A549 (cell line): ENCODE data around the gene TOX2. TPM values are rescaled to one million over a fixed set of nuclear protein-coding genes. Genes with fewer than 3 reads are reported as not detected.
A peak's percentile ranks its signal among the peaks of the same experiment; 100 is the strongest.

ENCODE experiments used
- ATAC-seq, 2 experiments: fragments of 200-7000 bp in 1 of 2; fragments of >200 bp in 1 of 2; cut with Nextera tagmentation in 1 of 2; cut with Tn5 transposase in 1 of 2; 3 replicates each; pipeline versions ENCODE4 v1.8.0 to v1.9.1; 2018 to 2020; ENCODE audit warnings: mild to moderate bottlenecking in 1 of 2, moderate library complexity in 1 of 2
- CTCF ChIA-PET: fragments of 300-600 bp; sonication (Branson Sonifier 250); formaldehyde crosslinking; extraction: SDS; loops from one replicate; lab custom pipeline; 2021; ENCODE audit warnings: antibody characterized with exemption, inconsistent platforms; lab: Yijun Ruan, JAX
- POLR2A ChIA-PET: fragments of 350-600 bp; formaldehyde crosslinking; extraction: SDS; loops from one replicate; lab custom pipeline; 2021; ENCODE audit warnings: antibody characterized with exemption, inconsistent platforms; lab: Yijun Ruan, JAX
- DNase-seq, 2 experiments: peaks; one replicate each; pipeline versions ENCODE4 v3.0.0 to v3.0.0-alpha.2; 2011 to 2016; ENCODE audit warnings: low read depth in 1 of 2, low spot score in 1 of 2
- FAIRE-seq: peaks from 2 replicates; lab custom pipeline; 2011; peaks lifted over from hg19 to GRCh38; lab: Jason Lieb, UNC
- H3K27ac ChIP-seq, 2 experiments: fragments of >200 bp; sonication (Bioruptor Twin); formaldehyde crosslinking; 3 replicates each; pipeline ENCODE4 v1.5.1; 2016 to 2017
- H3K4me1 ChIP-seq: fragments of >200 bp; sonication (Bioruptor Twin); formaldehyde crosslinking; 3 replicates; pipeline ENCODE4 v1.6.1; 2016
- H3K4me2 ChIP-seq: fragments of >200 bp; sonication (Bioruptor Twin); formaldehyde crosslinking; 3 replicates; pipeline ENCODE4 v1.6.1; 2016
- H3K4me3 ChIP-seq: fragments of >200 bp; sonication (Bioruptor Twin); formaldehyde crosslinking; 3 replicates; pipeline ENCODE4 v1.5.1; 2016
- H3K9me3 ChIP-seq: fragments of >200 bp; sonication (Bioruptor Twin); formaldehyde crosslinking; 3 replicates; pipeline ENCODE4 v1.6.1; 2016
- BHLHE40 ChIP-seq: IDR thresholded peaks from 2 replicates; pipeline ENCODE4 v1.6.1; 2012; ENCODE audit warnings: low read depth, low read length, inconsistent platforms
- CHD2 ChIP-seq: fragments of 150-350 bp; IDR thresholded peaks from 2 replicates; pipeline ENCODE4 v1.6.1; 2014; ENCODE audit warnings: low read length; ENCODE audit not compliant: partially characterized antibody
- CTCF ChIP-seq: fragments of >200 bp; sonication (Bioruptor Twin); formaldehyde crosslinking; IDR thresholded peaks from 3 replicates; pipeline ENCODE4 v1.5.1; 2016
- E2F6 ChIP-seq: IDR thresholded peaks from 2 replicates; pipeline ENCODE4 v1.6.1; 2012; ENCODE audit warnings: low read depth, borderline replicate concordance
- EHF ChIP-seq: fragments of 250-450 bp; sonication (Bioruptor Pico); IDR thresholded peaks from 2 replicates; pipeline ENCODE4 v1.5.0; 2020; ENCODE audit warnings: mild to moderate bottlenecking
- ELK1 ChIP-seq: fragments of 150-350 bp; IDR thresholded peaks from 2 replicates; pipeline ENCODE4 v1.6.1; 2014; ENCODE audit warnings: low read depth, mild to moderate bottlenecking, low read length
- FOSB ChIP-seq: fragments of 250-450 bp; sonication (Bioruptor Pico); IDR thresholded peaks from 2 replicates; pipeline ENCODE4 v1.5.0; 2020; ENCODE audit warnings: mild to moderate bottlenecking, moderate library complexity
- FOSL2 ChIP-seq, 2 experiments: fragments of 450-650 bp in 1 of 2; fragments of >200 bp in 1 of 2; sonication (Bioruptor Twin) in 1 of 2; formaldehyde crosslinking; IDR thresholded peaks; 2 replicates each; pipeline versions ENCODE4 v1.5.0 to v1.6.1; 2016 to 2020; ENCODE audit warnings: mild to moderate bottlenecking in 1 of 2, moderate library complexity in 1 of 2
- FOXS1 ChIP-seq: fragments of 250-450 bp; sonication (Bioruptor Pico); IDR thresholded peaks from 2 replicates; pipeline ENCODE4 v1.5.0; 2020; ENCODE audit warnings: mild to moderate bottlenecking, moderate library complexity
- GATA3 ChIP-seq: IDR thresholded peaks from 2 replicates; pipeline ENCODE4 v1.6.1; 2012; ENCODE audit warnings: borderline replicate concordance
- HDAC2 ChIP-seq: fragments of 200-600 bp; sonication (generic); IDR thresholded peaks from 2 replicates; pipeline ENCODE4 v1.6.1; 2016
- HOXA7 ChIP-seq: fragments of 250-450 bp; sonication (Bioruptor Pico); IDR thresholded peaks from 2 replicates; pipeline ENCODE4 v1.5.0; 2020; ENCODE audit warnings: mild to moderate bottlenecking, moderate library complexity
- HOXB13 ChIP-seq: fragments of 250-450 bp; sonication (Bioruptor Pico); IDR thresholded peaks from 2 replicates; pipeline ENCODE4 v1.5.0; 2020; ENCODE audit warnings: low read depth, mild to moderate bottlenecking, moderate library complexity
- HOXB5 ChIP-seq: fragments of 250-450 bp; sonication (Bioruptor Pico); IDR thresholded peaks from 2 replicates; pipeline ENCODE4 v1.5.0; 2020; ENCODE audit warnings: mild to moderate bottlenecking, moderate library complexity
- JUN ChIP-seq, 2 experiments: fragments of >200 bp; sonication (Bioruptor Twin); formaldehyde crosslinking; IDR thresholded peaks; 2 replicates in 1 of 2; 3 replicates in 1 of 2; pipeline ENCODE4 v1.6.1; 2016 to 2017
- KDM5A ChIP-seq: fragments of 200-600 bp; sonication (generic); IDR thresholded peaks from 2 replicates; pipeline ENCODE4 v1.6.1; 2016; ENCODE audit warnings: antibody characterized with exemption, mild to moderate bottlenecking
- MAFK ChIP-seq: fragments of 450-650 bp; IDR thresholded peaks from 2 replicates; pipeline ENCODE4 v1.6.1; 2014; ENCODE audit not compliant: partially characterized antibody
- MAZ ChIP-seq: fragments of 150-350 bp; IDR thresholded peaks from 2 replicates; pipeline ENCODE4 v1.6.1; 2014; ENCODE audit warnings: antibody characterized with exemption, low read depth, low read length, borderline replicate concordance
- MYC ChIP-seq: IDR thresholded peaks from 2 replicates; pipeline ENCODE4 v1.6.1; 2012; ENCODE audit warnings: mild to moderate bottlenecking, inconsistent platforms, low read length, improper control_type of control experiment, borderline replicate concordance
- PBX3 ChIP-seq: IDR thresholded peaks from 2 replicates; pipeline ENCODE4 v1.6.1; 2012
- RAD21 ChIP-seq, 2 experiments: fragments of >200 bp in 1 of 2; sonication (Bioruptor Twin) in 1 of 2; formaldehyde crosslinking in 1 of 2; IDR thresholded peaks in 1 of 2; conservative IDR thresholded peaks in 1 of 2; 2 replicates in 1 of 2; 3 replicates in 1 of 2; pipeline ENCODE4 v1.6.1; 2012 to 2018; ENCODE audit warnings: inconsistent platforms in 1 of 2
- RARB ChIP-seq: fragments of 250-450 bp; sonication (Bioruptor Pico); IDR thresholded peaks from 2 replicates; pipeline ENCODE4 v1.8.0; 2021; ENCODE audit warnings: mild to moderate bottlenecking, moderate library complexity
- TFCP2L1 ChIP-seq: fragments of 250-450 bp; sonication (Bioruptor Pico); IDR thresholded peaks from 2 replicates; pipeline ENCODE4 v1.5.0; 2021; ENCODE audit warnings: mild to moderate bottlenecking
- USF2 ChIP-seq: fragments of 450-650 bp; IDR thresholded peaks from 2 replicates; pipeline ENCODE4 v1.6.1; 2014; ENCODE audit warnings: antibody characterized with exemption
- ZNF302 ChIP-seq: fragments of 250-450 bp; sonication (Bioruptor Pico); IDR thresholded peaks from 2 replicates; pipeline ENCODE4 v1.9.0; 2021; ENCODE audit warnings: inconsistent platforms, mild to moderate bottlenecking, moderate library complexity
- WGBS: methylation state at CpG from one replicate; pipeline ENCODE4 v1.1.6; 2017; ENCODE audit errors: missing lambda C conversion rate; 5-methylcytosine and 5-hydroxymethylcytosine counted together
- polyA plus RNA-seq, 4 experiments: library from polyadenylated mRNA; depleted of rRNA in 3 of 4; stranded (reverse); fragments of >200 nt; fragmentation: RNase III in 1 of 4; extraction: RNeasy Plus Mini Kit Qiagen cat#74134 plus additional on column Dnase treatment in 1 of 4; gene quantifications; 2 replicates in 3 of 4; 3 replicates in 1 of 4; pipeline ENCODE4 v1.2.3, GENCODE V29; 2011 to 2017

The TOX2 gene
- polyA plus RNA-seq, 2 of the 4 experiments (the other 2 are of a cell fraction) = 2.5 to 5.3 TPM

- no peak overlapping the region for H3K27ac ChIP-seq
- H3K4me2 ChIP-seq = no peak overlapping the region
- POLR2A ChIA-PET = no interaction called here
- FAIRE-seq (no peak), ATAC-seq (no peak), DNase-seq (no peak)
- CTCF ChIA-PET = no interaction called here
- no peak overlapping the region for H3K4me3 ChIP-seq
- no peaks in the 10 kb centered on the region for H3K4me1 ChIP-seq
- WGBS = 46% methylated on average over 10 of the region's 10 CpGs
- TF ChIP-seq TFCP2L1 (CRISPR knock-in tag) (no peak), CTCF (no peak)
- H3K9me3 ChIP-seq = no peaks in the 10 kb centered on the region
Measured at GRCh38 chr20:44039741-44040140, 125.1 kb downstream of the TOX2 start.

- H3K27ac ChIP-seq = no peak overlapping the region
- TF ChIP-seq E2F6 (no peak), KDM5A (no peak), HOXA7 (CRISPR knock-in tag) (no peak), HOXB13 (CRISPR knock-in tag) (no peak), JUN (IDR thresholded peaks at IDR 0.05) (no peak), BHLHE40 (no peak), MYC (no peak), TFCP2L1 (CRISPR knock-in tag) (no peak), ZNF302 (no peak), RAD21 (conservative IDR thresholded peaks at IDR 0.05 in 1 of 2, IDR thresholded peaks at IDR 0.05 in 1 of 2) (no peak), RARB (CRISPR knock-in tag) (no peak), USF2 (no peak), GATA3 (no peak)
- POLR2A ChIA-PET = no interaction called here
- FAIRE-seq (no peak), DNase-seq (no peak), ATAC-seq (no peak)
- no peaks in the 10 kb centered on the region for H3K9me3 ChIP-seq
- WGBS = 60% methylated on average over 5 of the region's 5 CpGs
- CTCF ChIA-PET = no interaction called here
- no peak overlapping the region for H3K4me2 ChIP-seq
- H3K4me1 ChIP-seq = no peaks in the 10 kb centered on the region
- no peak overlapping the region for H3K4me3 ChIP-seq
Measured at GRCh38 chr20:44040202-44040915, 125.7 kb downstream of the TOX2 start.

GRCh38 chr20:44041001-44041400 lies 126.3 kb downstream of the TOX2 start:
- 85% methylated on average over 8 of the region's 8 CpGs for WGBS
- no peak overlapping the region for H3K4me2 ChIP-seq
- FAIRE-seq (no peak), ATAC-seq (peak in 1 of 2 experiments; percentile 43; a peak in 1 of 6 replicates), DNase-seq (no peak)
- no peak overlapping the region for H3K4me3 ChIP-seq
- H3K27ac ChIP-seq = no peak overlapping the region
- no peaks in the 10 kb centered on the region for H3K9me3 ChIP-seq
- CTCF ChIA-PET = interaction anchor here (0.7 kb wide), 1 partner anchor 14 kb away, joined by 4 read pairs; no protein-coding TSS in a partner anchor
- POLR2A ChIA-PET = no interaction called here
- H3K4me1 ChIP-seq = no peaks in the 10 kb centered on the region
- TF ChIP-seq MAFK (no peak), HOXA7 (CRISPR knock-in tag) (no peak), EHF (no peak), ELK1 (no peak), HOXB5 (CRISPR knock-in tag) (no peak), FOXS1 (CRISPR knock-in tag) (no peak), PBX3 (no peak), MAZ (no peak), FOSB (CRISPR knock-in tag) (no peak), CHD2 (no peak), RARB (CRISPR knock-in tag) (no peak), HDAC2 (no peak), FOSL2 (IDR thresholded peaks at IDR 0.05) (no peak), FOSL2 (CRISPR knock-in tag; IDR thresholded peaks at IDR 0.05) (no peak)
